Fibroblast of villous mesenchyme (primary cell): ENCODE results near the gene HSPH1. TPM values are rescaled to one million over a fixed set of nuclear protein-coding genes. Genes with fewer than 3 reads are reported as not detected.

Experiments used
- DNase-seq: peaks from one replicate; pipeline ENCODE4 v3.0.0-alpha.2; 2010; ENCODE audit warnings: low read depth
- H3K4me3 ChIP-seq: 2 replicates; pipeline ENCODE4 v1.5.1; 2011; ENCODE audit warnings: low read depth, mild to moderate bottlenecking, low read length
- CTCF ChIP-seq: IDR thresholded peaks from 2 replicates; pipeline ENCODE4 v1.5.1; 2012; ENCODE audit warnings: low read depth, mild to moderate bottlenecking, low read length; ENCODE audit not compliant: insufficient read depth
- total RNA-seq: library from RNA; depleted of rRNA; stranded (reverse); fragments of >200 nt; gene quantifications from 2 replicates; pipeline ENCODE4 v1.2.3, GENCODE V29; 2012

HSPH1 gene
- total RNA-seq, 1 donor, result 70.8 TPM

- peak overlapping the region; percentile 69 for H3K4me3 ChIP-seq
- peak; percentile 28 for DNase-seq
- TF ChIP-seq CTCF, result no peak
Observed at GRCh38 chr13:31201341-31202031, 39.8 kb upstream of the HSPH1 start.

GRCh38 chr13:31200637-31200971, 38.9 kb upstream of the HSPH1 start:
- H3K4me3 ChIP-seq, result peak overlapping the region; percentile 69
- peak; percentile 24 for DNase-seq
- TF ChIP-seq CTCF, result peak; percentile 2

- DNase-seq, result peak; percentile 78
Observed at GRCh38 chr13:31199849-31200636, 38.3 kb upstream of the HSPH1 start, which contains the start of gene B3GLCT. TSS of gene B3GLCT (plus strand) at chr13:31199975. CDS start at chr13:31200085, 110 bp downstream.

GRCh38 chr13:31199527-31199848, 37.8 kb upstream of the HSPH1 start:
- no peak for DNase-seq
- TF ChIP-seq CTCF, result no peak
- peak overlapping the region; percentile 69 for H3K4me3 ChIP-seq

More at GRCh38 chr13:31199849-31200636, 38.3 kb upstream of the HSPH1 start, which contains the start of gene B3GLCT:
- peak within 1 kb of the TSS; percentile 69 for H3K4me3 ChIP-seq
- peak; percentile 77 for TF ChIP-seq CTCF

- DNase-seq, result no peak
- H3K4me3 ChIP-seq, result no peak overlapping the region
- TF ChIP-seq CTCF, result no peak
Observed at GRCh38 chr13:31198519-31198918, 36.8 kb upstream of the HSPH1 start.

GRCh38 chr13:31196992-31197391, 35.3 kb upstream of the HSPH1 start:
- DNase-seq, result no peak
- TF ChIP-seq CTCF, result no peak
- H3K4me3 ChIP-seq, result no peak overlapping the region

GRCh38 chr13:31195616-31196015, 33.9 kb upstream of the HSPH1 start:
- no peak for TF ChIP-seq CTCF
- no peak overlapping the region for H3K4me3 ChIP-seq
- DNase-seq, result no peak
